DND-41 (cell line): Measurements from ENCODE around the gene CNTLN.

Experiments used
- ATAC-seq: fragments of 200-7000 bp; cut with Tn5 transposase; 3 replicates; pipeline ENCODE4 v1.9.1; 2021; ENCODE audit warnings: low read depth; ENCODE audit not compliant: insufficient read depth
- DNase-seq: peaks from one replicate; pipeline ENCODE4 v3.0.0-alpha.2; 2020
- H2AFZ ChIP-seq: 2 replicates; pipeline ENCODE4 v1.6.0; 2012; ENCODE audit warnings: low read depth, low read length
- H3K27ac ChIP-seq: 2 replicates; pipeline ENCODE4 v1.5.1; 2012; ENCODE audit warnings: low read length, inconsistent platforms
- H3K27me3 ChIP-seq: fragments of 200-600 bp; sonication (generic); 2 replicates; pipeline ENCODE4 v1.6.0; 2012; ENCODE audit warnings: low read length, mild to moderate bottlenecking, inconsistent platforms; ENCODE audit not compliant: insufficient read depth, poor library complexity
- H3K36me3 ChIP-seq: 2 replicates; pipeline ENCODE4 v1.5.1; 2012; ENCODE audit warnings: low read length, inconsistent platforms; ENCODE audit not compliant: insufficient read depth
- H3K4me1 ChIP-seq: 2 replicates; pipeline ENCODE4 v1.5.1; 2012; ENCODE audit warnings: mild to moderate bottlenecking, low read length; ENCODE audit not compliant: insufficient read depth
- H3K4me2 ChIP-seq: 2 replicates; pipeline ENCODE4 v1.6.0; 2012; ENCODE audit warnings: mild to moderate bottlenecking, moderate library complexity, low read length, inconsistent platforms; ENCODE audit not compliant: insufficient read depth
- H3K4me3 ChIP-seq, 2 experiments: fragments of 200-600 bp in 1 of 2; shearing (Covaris generic) in 1 of 2; 2 replicates each; pipeline ENCODE4 v1.5.1; 2012 to 2016; ENCODE audit warnings: inconsistent platforms in 2 of 2, low read length in 2 of 2, mild to moderate bottlenecking in 2 of 2, low read depth in 1 of 2, moderate library complexity in 1 of 2
- H3K79me2 ChIP-seq: 2 replicates; pipeline ENCODE4 v1.6.0; 2012; ENCODE audit warnings: low read length, inconsistent platforms; ENCODE audit not compliant: insufficient read depth
- H3K9ac ChIP-seq: 2 replicates; pipeline ENCODE4 v1.6.0; 2012; ENCODE audit warnings: low read depth, mild to moderate bottlenecking, inconsistent platforms, low read length, moderate library complexity
- H3K9me3 ChIP-seq: 2 replicates; pipeline ENCODE4 v1.5.1; 2012; ENCODE audit warnings: low read length, moderate library complexity, mild to moderate bottlenecking, inconsistent platforms; ENCODE audit not compliant: insufficient read depth, severe bottlenecking
- H4K20me1 ChIP-seq: 2 replicates; pipeline ENCODE4 v1.6.0; 2012; ENCODE audit warnings: low read length; ENCODE audit not compliant: insufficient read depth
- CTCF ChIP-seq: IDR thresholded peaks from 2 replicates; pipeline ENCODE4 v1.5.1; 2012; ENCODE audit warnings: borderline replicate concordance, low read length, moderate library complexity, mild to moderate bottlenecking; ENCODE audit not compliant: poor library complexity, severe bottlenecking; ENCODE audit errors: extremely low read depth
- EZH2 ChIP-seq: IDR thresholded peaks from 3 replicates; pipeline ENCODE4 v1.6.1; 2012; ENCODE audit warnings: borderline replicate concordance, low read depth, mild to moderate bottlenecking, moderate library complexity, low read length, inconsistent platforms; ENCODE audit not compliant: severe bottlenecking

Gene CNTLN

GRCh38 chr9:17509151-17509550 lies 374.3 kb downstream of the CNTLN start:
- no peak overlapping the region for H3K4me2 ChIP-seq
- no peak overlapping the region for H2AFZ ChIP-seq
- H3K27me3 ChIP-seq = no peaks in the 10 kb centered on the region
- H3K27ac ChIP-seq = no peak overlapping the region
- DNase-seq (no peak), ATAC-seq (no peak)
- no peaks in the 10 kb centered on the region for H3K79me2 ChIP-seq
- H3K36me3 ChIP-seq = no peaks in the 10 kb centered on the region
- no peak overlapping the region for H3K4me3 ChIP-seq
- no peaks in the 10 kb centered on the region for H3K9me3 ChIP-seq
- TF ChIP-seq CTCF (no peak), EZH2 (no peak)
- H4K20me1 ChIP-seq = no peaks in the 10 kb centered on the region
- H3K4me1 ChIP-seq = peaks cover 2% of the 10 kb centered on the region; the same call in 1 of the 2 replicates
- H3K9ac ChIP-seq = no peak overlapping the region

- TF ChIP-seq CTCF = no peak
- no peak for TF ChIP-seq EZH2
- Histone ChIP-seq H3K27ac (no peak overlapping the region), H3K4me2 (no peak overlapping the region), H3K4me3 (no peak overlapping the region), H4K20me1 (no peaks in the 10 kb centered on the region), H3K9me3 (no peaks in the 10 kb centered on the region), H3K27me3 (no peaks in the 10 kb centered on the region), H3K79me2 (no peaks in the 10 kb centered on the region), H2AFZ (no peak overlapping the region), H3K36me3 (no peaks in the 10 kb centered on the region), H3K9ac (no peak overlapping the region), H3K4me1 (peaks cover 4% of the 10 kb centered on the region; the same call in 1 of the 2 replicates)
- DNase-seq = no peak
- no peak for ATAC-seq
Observed at GRCh38 chr9:17509701-17510100, 374.9 kb downstream of the CNTLN start.

DNA sequence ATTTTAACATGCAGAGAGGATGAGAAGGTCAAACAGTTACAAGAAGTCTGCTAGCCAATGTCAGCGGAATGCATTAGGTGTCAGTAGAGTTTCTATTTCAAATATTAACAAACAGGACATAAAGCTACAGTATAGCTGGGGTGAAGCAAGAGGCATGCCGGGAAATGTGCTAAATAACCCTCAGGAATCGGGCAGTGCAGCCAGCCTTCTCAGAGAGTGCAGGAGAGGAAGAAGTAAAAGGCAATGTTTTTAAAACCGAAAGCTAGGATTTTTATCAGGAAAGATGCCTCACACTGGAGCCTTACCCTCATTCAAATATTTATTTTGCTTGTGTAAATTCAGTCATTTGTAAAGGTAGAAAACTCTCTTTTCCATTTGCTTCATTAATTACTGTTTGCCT lies 384.9 kb downstream of the CNTLN start:
- H3K4me1 ChIP-seq = no peaks in the 10 kb centered on the region
- no peaks in the 10 kb centered on the region for H3K27me3 ChIP-seq
- ATAC-seq = no peak
- no peaks in the 10 kb centered on the region for H4K20me1 ChIP-seq
- no peaks in the 10 kb centered on the region for H3K9me3 ChIP-seq
- TF ChIP-seq CTCF = no peak
- no peak for TF ChIP-seq EZH2
- no peak overlapping the region for H2AFZ ChIP-seq
- no peak for DNase-seq
- H3K36me3 ChIP-seq = no peaks in the 10 kb centered on the region
- H3K9ac ChIP-seq = no peak overlapping the region
- H3K79me2 ChIP-seq = no peaks in the 10 kb centered on the region
- no peak overlapping the region for H3K4me3 ChIP-seq
- H3K4me2 ChIP-seq = no peak overlapping the region
- no peak overlapping the region for H3K27ac ChIP-seq
